Adipocyte (in vitro differentiated cells): ENCODE results near the gene CSNK1A1.

Experiments
- DNase-seq: peaks from one replicate; pipeline ENCODE4 v3.0.0-alpha.2; 2015; ENCODE audit warnings: low read depth
- H3K27me3 ChIP-seq: replicated peaks from 2 replicates; pipeline ENCODE4 v1.7.0; 2013; ENCODE audit warnings: mild to moderate bottlenecking, low read length, moderate library complexity; ENCODE audit not compliant: control insufficient read depth, insufficient read depth
- H3K36me3 ChIP-seq: 2 replicates; pipeline ENCODE4 v1.7.0; 2013; ENCODE audit warnings: low read length, mild to moderate bottlenecking, moderate library complexity; ENCODE audit not compliant: control insufficient read depth, insufficient read depth, severe bottlenecking
- H3K4me1 ChIP-seq: 2 replicates; pipeline ENCODE4 v1.7.0; 2013; ENCODE audit warnings: mild to moderate bottlenecking, low read length, moderate library complexity; ENCODE audit not compliant: control insufficient read depth, insufficient read depth
- H3K4me3 ChIP-seq: 2 replicates; pipeline ENCODE4 v1.7.0; 2013; ENCODE audit warnings: mild to moderate bottlenecking, low read length, moderate library complexity
- H3K9ac ChIP-seq: 2 replicates; pipeline ENCODE4 v1.7.0; 2013; ENCODE audit warnings: mild to moderate bottlenecking, low read length, moderate library complexity
- H3K9me3 ChIP-seq: 2 replicates; pipeline ENCODE4 v1.7.0; 2013; ENCODE audit warnings: mild to moderate bottlenecking, low read length, moderate library complexity; ENCODE audit not compliant: control insufficient read depth

Gene CSNK1A1

GRCh38 chr5:149487672-149488071 is 63.6 kb downstream of the CSNK1A1 start:
- DNase-seq = no peak
- peak overlapping the region; percentile 64 for H3K9ac ChIP-seq

DNA sequence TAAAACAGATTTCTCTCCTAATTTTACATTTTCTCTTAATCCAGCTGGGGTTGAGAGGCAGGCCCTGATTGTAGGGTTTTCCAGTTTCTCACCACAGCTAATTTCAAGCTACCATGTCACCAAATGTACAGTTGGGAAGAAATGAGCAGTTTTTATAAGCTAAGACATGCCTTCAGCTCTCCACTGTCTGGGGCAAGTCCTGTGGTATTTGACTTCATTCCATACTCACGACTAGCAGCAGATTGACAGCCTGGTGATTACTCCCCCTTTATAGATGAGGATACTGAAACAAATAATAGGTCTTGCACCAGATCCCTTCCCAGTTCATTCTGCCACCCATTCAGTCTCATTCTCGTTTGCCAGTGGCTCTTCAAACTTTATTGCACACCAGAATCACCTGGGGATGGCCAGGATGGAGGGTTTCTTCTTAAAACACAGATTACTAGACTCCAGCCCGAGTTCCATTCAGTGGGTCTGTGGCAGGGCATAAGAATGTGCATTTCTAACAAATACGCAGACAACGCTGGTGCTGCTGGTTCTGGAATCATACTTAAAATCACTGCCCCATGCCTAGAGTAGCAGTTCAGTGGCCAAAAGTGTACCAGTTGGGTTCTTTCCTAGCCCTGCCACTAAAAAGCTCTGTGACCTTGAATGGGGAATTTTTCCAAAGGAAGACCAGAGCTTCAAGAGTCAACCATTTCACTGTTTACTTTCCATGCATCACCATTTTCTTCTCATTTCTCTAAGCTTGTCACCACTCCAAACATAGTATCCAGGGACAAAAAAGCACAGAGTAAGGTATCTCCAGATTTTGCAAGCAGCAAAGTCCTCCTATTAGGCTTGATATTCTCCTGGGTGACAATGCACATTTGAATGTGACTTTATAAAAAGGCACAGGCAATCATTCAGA is 64.3 kb downstream of the CSNK1A1 start:
- H3K4me1 ChIP-seq = peaks cover 84% of the 10 kb centered on the region
- no peaks in the 10 kb centered on the region for H3K36me3 ChIP-seq
- H3K27me3 ChIP-seq = no peaks in the 10 kb centered on the region
- peak overlapping the region; percentile 64 for H3K9ac ChIP-seq
- DNase-seq = peak; percentile 56
- no peak overlapping the region for H3K4me3 ChIP-seq
- no peaks in the 10 kb centered on the region for H3K9me3 ChIP-seq

More at GRCh38 chr5:149487672-149488071, 63.6 kb downstream of the CSNK1A1 start:
- peaks cover 5% of the 10 kb centered on the region for H3K36me3 ChIP-seq
- no peak overlapping the region for H3K4me3 ChIP-seq
- H3K4me1 ChIP-seq = peaks cover 80% of the 10 kb centered on the region
- no peaks in the 10 kb centered on the region for H3K27me3 ChIP-seq
- H3K9me3 ChIP-seq = no peaks in the 10 kb centered on the region

- Histone ChIP-seq H3K9ac (peak overlapping the region; percentile 64), H3K27me3 (no peaks in the 10 kb centered on the region), H3K9me3 (no peaks in the 10 kb centered on the region), H3K4me3 (peak overlapping the region; percentile 13), H3K36me3 (no peaks in the 10 kb centered on the region), H3K4me1 (peaks cover 86% of the 10 kb centered on the region)
- DNase-seq = peak; percentile 93
Measured at GRCh38 chr5:149485655-149486615, 65.3 kb downstream of the CSNK1A1 start.

GRCh38 chr5:149481485-149481884 is 69.8 kb downstream of the CSNK1A1 start:
- no peak for DNase-seq
- Histone ChIP-seq H3K4me1 (peaks cover 48% of the 10 kb centered on the region), H3K9ac (peak overlapping the region; percentile 31), H3K9me3 (no peaks in the 10 kb centered on the region), H3K4me3 (no peak overlapping the region), H3K36me3 (no peaks in the 10 kb centered on the region), H3K27me3 (no peaks in the 10 kb centered on the region)

- Histone ChIP-seq H3K4me1 (peaks cover 38% of the 10 kb centered on the region), H3K27me3 (no peaks in the 10 kb centered on the region), H3K9ac (no peak overlapping the region), H3K4me3 (no peak overlapping the region), H3K9me3 (no peaks in the 10 kb centered on the region), H3K36me3 (no peaks in the 10 kb centered on the region)
- DNase-seq = no peak
Measured at GRCh38 chr5:149478761-149479160, 72.5 kb downstream of the CSNK1A1 start.

- Histone ChIP-seq H3K36me3 (no peaks in the 10 kb centered on the region), H3K4me1 (peaks cover 24% of the 10 kb centered on the region), H3K27me3 (no peaks in the 10 kb centered on the region), H3K9me3 (no peaks in the 10 kb centered on the region), H3K4me3 (no peak overlapping the region), H3K9ac (peak overlapping the region; percentile 22)
- DNase-seq = no peak
Measured at GRCh38 chr5:149475777-149476176, 75.5 kb downstream of the CSNK1A1 start.

GRCh38 chr5:149474198-149474597 is 77.0 kb downstream of the CSNK1A1 start:
- Histone ChIP-seq H3K27me3 (no peaks in the 10 kb centered on the region), H3K9me3 (no peaks in the 10 kb centered on the region), H3K4me1 (peaks cover 24% of the 10 kb centered on the region), H3K9ac (no peak overlapping the region), H3K4me3 (no peak overlapping the region), H3K36me3 (no peaks in the 10 kb centered on the region)
- no peak for DNase-seq

DNA sequence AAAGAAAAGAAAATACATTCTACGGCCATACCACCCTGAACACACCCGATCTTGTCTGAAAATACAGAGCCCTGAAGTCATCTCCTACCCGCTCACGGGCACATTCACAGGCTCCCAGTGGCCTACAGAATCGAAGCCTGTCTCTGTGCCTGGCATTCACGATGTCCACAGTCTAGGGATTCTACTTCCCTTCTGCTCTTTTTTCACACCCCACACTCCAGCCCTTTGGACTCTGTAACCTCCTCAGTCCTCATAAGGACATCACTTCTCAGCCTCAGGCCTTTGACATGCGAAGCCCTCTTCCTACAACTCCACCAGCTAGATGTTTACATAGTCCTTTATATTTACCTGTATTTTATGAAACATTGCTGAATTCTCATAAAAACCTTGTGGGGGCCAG is 77.8 kb downstream of the CSNK1A1 start:
- H3K9ac ChIP-seq = no peak overlapping the region
- no peak for DNase-seq
- H3K4me3 ChIP-seq = no peak overlapping the region
- H3K9me3 ChIP-seq = no peaks in the 10 kb centered on the region
- no peaks in the 10 kb centered on the region for H3K27me3 ChIP-seq
- H3K36me3 ChIP-seq = no peaks in the 10 kb centered on the region
- H3K4me1 ChIP-seq = peaks cover 24% of the 10 kb centered on the region

GRCh38 chr5:149472399-149472798 is 78.8 kb downstream of the CSNK1A1 start:
- peaks cover 24% of the 10 kb centered on the region for H3K4me1 ChIP-seq
- H3K9ac ChIP-seq = no peak overlapping the region
- H3K9me3 ChIP-seq = no peaks in the 10 kb centered on the region
- no peaks in the 10 kb centered on the region for H3K27me3 ChIP-seq
- H3K4me3 ChIP-seq = no peak overlapping the region
- no peak for DNase-seq
- H3K36me3 ChIP-seq = no peaks in the 10 kb centered on the region

- H3K27me3 ChIP-seq = no peaks in the 10 kb centered on the region
- peaks cover 27% of the 10 kb centered on the region for H3K4me1 ChIP-seq
- H3K4me3 ChIP-seq = no peak overlapping the region
- H3K9ac ChIP-seq = peak overlapping the region; percentile 21
- DNase-seq = no peak
- H3K9me3 ChIP-seq = no peaks in the 10 kb centered on the region
- no peaks in the 10 kb centered on the region for H3K36me3 ChIP-seq
Measured at GRCh38 chr5:149471406-149472183, 79.6 kb downstream of the CSNK1A1 start.
